ENCODE measurements around the gene ZFPM1.

GRCh38 chr16:88539261-88539651, 86.2 kb downstream of the ZFPM1 start:
- no peak for TF ChIP-seq CTCF (IDR thresholded peaks at IDR 0.05)
- no peak for TF ChIP-seq POLR2A (IDR thresholded peaks at IDR 0.05)
